T-helper 1 cell treated with Interleukin-12 subunit alpha and Interleukin-12 subunit beta and Interleukin-4 antibody, amounts not matched to agents 30 μg/mL and 1 μg/mL, for 36 hours (primary cell): ENCODE data around the gene ATM.

ENCODE experiments used
- H3K27ac Mint-ChIP-seq: one replicate; pipeline ENCODE4 v1.8.0; 2021; ENCODE audit warnings: mild to moderate bottlenecking, mixed read lengths
- H3K27me3 Mint-ChIP-seq: one replicate; pipeline ENCODE4 v1.8.0; 2021; ENCODE audit warnings: low read depth, mixed read lengths
- H3K36me3 Mint-ChIP-seq: one replicate; pipeline ENCODE4 v1.8.0; 2021; ENCODE audit warnings: low read depth, mixed read lengths
- H3K4me1 Mint-ChIP-seq: one replicate; pipeline ENCODE4 v1.8.0; 2021; ENCODE audit warnings: low read depth, mixed read lengths
- H3K4me3 Mint-ChIP-seq: one replicate; pipeline ENCODE4 v1.8.0; 2021; ENCODE audit warnings: mild to moderate bottlenecking, moderate library complexity, mixed read lengths
- H3K9me3 Mint-ChIP-seq: one replicate; pipeline ENCODE4 v1.8.0; 2021; ENCODE audit warnings: mixed read lengths

ATM gene

GRCh38 chr11:108222574-108223347 is at the start of gene ATM, which contains the start of gene NPAT:
Gene ATM (plus strand): TSS chr11:108223067. CDS start chr11:108227625, 4,558 bp downstream.
Gene NPAT (minus strand): TSS chr11:108222638. CDS start chr11:108222536, 102 bp downstream.
- H3K36me3 Mint-ChIP-seq, result peaks cover 18% of the 10 kb centered on the region
- H3K4me1 Mint-ChIP-seq, result peaks cover 48% of the 10 kb centered on the region
- H3K27me3 Mint-ChIP-seq, result no peaks in the 10 kb centered on the region
- no peaks in the 10 kb centered on the region for H3K9me3 Mint-ChIP-seq
- no peak within 1 kb of the TSS for H3K4me3 Mint-ChIP-seq
- no peak within 1 kb of the TSS for H3K27ac Mint-ChIP-seq

- Mint-ChIP-seq H3K27ac (no peak overlapping the region), H3K4me3 (no peak overlapping the region), H3K4me1 (no peaks in the 10 kb centered on the region), H3K27me3 (no peaks in the 10 kb centered on the region), H3K9me3 (no peaks in the 10 kb centered on the region), H3K36me3 (peaks cover 54% of the 10 kb centered on the region)
Measured at GRCh38 chr11:108177570-108177969, 45.3 kb upstream of the ATM start.

- Mint-ChIP-seq H3K27ac (no peak overlapping the region), H3K36me3 (peaks cover 35% of the 10 kb centered on the region), H3K9me3 (no peaks in the 10 kb centered on the region)
Measured at GRCh38 chr11:108193725-108194124, 29.1 kb upstream of the ATM start.

GRCh38 chr11:108196901-108197300 is 26.0 kb upstream of the ATM start:
- Mint-ChIP-seq H3K36me3 (peaks cover 35% of the 10 kb centered on the region), H3K27me3 (no peaks in the 10 kb centered on the region)

More at GRCh38 chr11:108193725-108194124, 29.1 kb upstream of the ATM start:
- Mint-ChIP-seq H3K27me3 (no peaks in the 10 kb centered on the region), H3K4me1 (peaks cover 18% of the 10 kb centered on the region), H3K4me3 (no peak overlapping the region)

GRCh38 chr11:108197351-108197750 is 25.5 kb upstream of the ATM start:
- Mint-ChIP-seq H3K27me3 (no peaks in the 10 kb centered on the region), H3K9me3 (no peaks in the 10 kb centered on the region), H3K4me1 (peaks cover 34% of the 10 kb centered on the region), H3K27ac (peak overlapping the region; percentile 62), H3K36me3 (peaks cover 35% of the 10 kb centered on the region), H3K4me3 (no peak overlapping the region)

More at GRCh38 chr11:108196901-108197300, 26.0 kb upstream of the ATM start:
- Mint-ChIP-seq H3K9me3 (no peaks in the 10 kb centered on the region), H3K4me1 (peaks cover 34% of the 10 kb centered on the region), H3K27ac (peak overlapping the region; percentile 62), H3K4me3 (no peak overlapping the region)

GRCh38 chr11:108198833-108199232 is 24.0 kb upstream of the ATM start:
- Mint-ChIP-seq H3K4me3 (no peak overlapping the region), H3K27ac (peak overlapping the region; percentile 41), H3K27me3 (no peaks in the 10 kb centered on the region), H3K4me1 (peaks cover 42% of the 10 kb centered on the region), H3K9me3 (no peaks in the 10 kb centered on the region), H3K36me3 (peaks cover 41% of the 10 kb centered on the region)

- peak overlapping the region; percentile 43 for H3K4me3 Mint-ChIP-seq
- peak overlapping the region; percentile 74 for H3K27ac Mint-ChIP-seq
- H3K4me1 Mint-ChIP-seq, result peaks cover 41% of the 10 kb centered on the region
- H3K9me3 Mint-ChIP-seq, result peaks cover 4% of the 10 kb centered on the region
- no peaks in the 10 kb centered on the region for H3K27me3 Mint-ChIP-seq
- H3K36me3 Mint-ChIP-seq, result peaks cover 48% of the 10 kb centered on the region
Measured at GRCh38 chr11:108199446-108200321, 23.2 kb upstream of the ATM start.

- no peak overlapping the region for H3K27ac Mint-ChIP-seq
- peaks cover 32% of the 10 kb centered on the region for H3K4me1 Mint-ChIP-seq
- no peak overlapping the region for H3K4me3 Mint-ChIP-seq
- no peaks in the 10 kb centered on the region for H3K27me3 Mint-ChIP-seq
- peaks cover 54% of the 10 kb centered on the region for H3K36me3 Mint-ChIP-seq
- peaks cover 19% of the 10 kb centered on the region for H3K9me3 Mint-ChIP-seq
Measured at GRCh38 chr11:108203075-108203474, 19.8 kb upstream of the ATM start.

GRCh38 chr11:108204376-108204775 is 18.5 kb upstream of the ATM start:
- Mint-ChIP-seq H3K4me1 (peaks cover 25% of the 10 kb centered on the region), H3K27me3 (no peaks in the 10 kb centered on the region), H3K9me3 (peaks cover 26% of the 10 kb centered on the region), H3K27ac (no peak overlapping the region), H3K4me3 (no peak overlapping the region), H3K36me3 (peaks cover 57% of the 10 kb centered on the region)

GRCh38 chr11:108204929-108205499 is 17.9 kb upstream of the ATM start:
- Mint-ChIP-seq H3K4me1 (peaks cover 22% of the 10 kb centered on the region), H3K27me3 (no peaks in the 10 kb centered on the region), H3K9me3 (peaks cover 26% of the 10 kb centered on the region), H3K36me3 (peaks cover 58% of the 10 kb centered on the region), H3K27ac (no peak overlapping the region), H3K4me3 (no peak overlapping the region)

- H3K9me3 Mint-ChIP-seq, result peaks cover 26% of the 10 kb centered on the region
- no peak overlapping the region for H3K4me3 Mint-ChIP-seq
- peaks cover 68% of the 10 kb centered on the region for H3K36me3 Mint-ChIP-seq
- no peak overlapping the region for H3K27ac Mint-ChIP-seq
- H3K27me3 Mint-ChIP-seq, result no peaks in the 10 kb centered on the region
- H3K4me1 Mint-ChIP-seq, result peaks cover 17% of the 10 kb centered on the region
Measured at GRCh38 chr11:108206171-108206570, 16.7 kb upstream of the ATM start.

- Mint-ChIP-seq H3K4me3 (no peak overlapping the region), H3K4me1 (peaks cover 17% of the 10 kb centered on the region), H3K36me3 (peaks cover 76% of the 10 kb centered on the region), H3K27ac (no peak overlapping the region), H3K27me3 (no peaks in the 10 kb centered on the region), H3K9me3 (peaks cover 26% of the 10 kb centered on the region)
Measured at GRCh38 chr11:108206969-108207682, 15.7 kb upstream of the ATM start.

- peaks cover 17% of the 10 kb centered on the region for H3K4me1 Mint-ChIP-seq
Measured at GRCh38 chr11:108207683-108208060, 15.2 kb upstream of the ATM start.

GRCh38 chr11:108210441-108210840 is 12.4 kb upstream of the ATM start:
- H3K27ac Mint-ChIP-seq, result no peak overlapping the region
- no peak overlapping the region for H3K4me3 Mint-ChIP-seq
- peaks cover 10% of the 10 kb centered on the region for H3K4me1 Mint-ChIP-seq

More at GRCh38 chr11:108207683-108208060, 15.2 kb upstream of the ATM start:
- no peaks in the 10 kb centered on the region for H3K27me3 Mint-ChIP-seq
- H3K9me3 Mint-ChIP-seq, result peaks cover 26% of the 10 kb centered on the region
- H3K36me3 Mint-ChIP-seq, result peaks cover 78% of the 10 kb centered on the region
- H3K27ac Mint-ChIP-seq, result no peak overlapping the region
- H3K4me3 Mint-ChIP-seq, result no peak overlapping the region

More at GRCh38 chr11:108210441-108210840, 12.4 kb upstream of the ATM start:
- peaks cover 61% of the 10 kb centered on the region for H3K36me3 Mint-ChIP-seq
- peaks cover 18% of the 10 kb centered on the region for H3K9me3 Mint-ChIP-seq
- no peaks in the 10 kb centered on the region for H3K27me3 Mint-ChIP-seq
